Non-pigmented ciliary epithelial cell (primary cell): ENCODE results near the gene SURF4.
"Not testable (repeated sequence)": the region's sequence is repeated elsewhere in the genome, so short reads cannot be mapped to it uniquely, and the experiment has no call there.

ENCODE experiments used
- DNase-seq: peaks from one replicate; pipeline ENCODE4 v3.0.0-alpha.2; 2010; ENCODE audit warnings: low read depth

Gene SURF4

DNA sequence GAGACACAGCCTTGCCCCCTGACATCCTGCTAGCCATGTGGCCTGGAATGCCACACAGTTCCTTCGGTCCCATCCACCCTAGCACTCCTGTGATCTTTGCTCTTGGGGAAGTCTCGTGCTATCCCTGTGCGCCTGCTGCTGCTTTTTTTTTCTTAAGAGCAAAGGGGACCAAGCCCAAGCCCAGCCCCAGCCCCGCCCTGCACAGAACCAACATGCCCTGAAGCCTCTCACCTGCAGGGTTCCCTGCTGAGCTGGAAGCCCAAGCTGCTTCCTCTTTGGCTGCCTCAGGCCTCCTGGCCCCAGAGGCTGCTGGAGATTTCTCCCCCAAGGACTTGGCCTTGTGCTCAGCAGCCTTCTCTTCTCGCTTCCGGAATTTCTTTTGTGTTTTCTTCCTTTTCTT is 41.7 kb downstream of the SURF4 start:
- DNase-seq = no peak

DNA sequence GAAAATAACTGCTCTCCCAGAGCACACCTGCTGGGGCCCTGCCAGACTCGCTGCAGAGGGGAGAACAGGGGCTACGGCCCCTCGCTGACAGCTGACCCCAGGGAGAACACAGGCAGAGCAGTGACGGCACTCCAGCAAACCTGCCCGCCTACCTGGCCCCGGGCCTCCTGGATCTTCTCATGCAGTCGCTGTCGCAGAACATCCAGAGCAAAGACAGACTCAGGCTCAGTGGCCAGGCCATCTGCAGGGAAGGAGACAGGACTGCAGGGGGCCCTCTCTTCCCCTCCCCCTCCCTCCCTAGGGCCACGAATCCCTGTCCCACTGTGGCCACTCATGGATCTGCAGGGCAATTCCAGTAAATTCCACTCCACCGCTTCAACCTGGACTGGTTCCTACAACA is 42.3 kb downstream of the SURF4 start:
- DNase-seq = no peak

DNA sequence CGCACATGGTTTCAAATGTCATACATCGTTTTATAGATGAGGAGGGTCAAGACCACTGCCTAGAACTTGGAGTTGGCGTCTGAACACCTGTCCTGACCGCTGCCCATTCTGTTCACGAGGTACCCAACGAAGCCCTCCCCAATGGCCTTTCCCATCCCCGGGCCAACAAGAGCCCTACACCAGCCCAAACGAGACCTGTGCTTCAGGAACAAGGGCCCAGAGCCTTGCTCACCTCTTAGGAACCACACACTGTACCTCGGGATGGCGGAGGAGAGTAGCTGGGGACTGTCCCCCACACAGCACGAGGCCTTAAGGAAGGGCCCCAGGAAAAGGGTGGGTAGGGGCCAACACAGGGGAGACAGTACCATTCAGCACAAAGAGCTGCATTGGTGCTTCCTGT is 42.8 kb downstream of the SURF4 start:
- DNase-seq = no peak

DNA sequence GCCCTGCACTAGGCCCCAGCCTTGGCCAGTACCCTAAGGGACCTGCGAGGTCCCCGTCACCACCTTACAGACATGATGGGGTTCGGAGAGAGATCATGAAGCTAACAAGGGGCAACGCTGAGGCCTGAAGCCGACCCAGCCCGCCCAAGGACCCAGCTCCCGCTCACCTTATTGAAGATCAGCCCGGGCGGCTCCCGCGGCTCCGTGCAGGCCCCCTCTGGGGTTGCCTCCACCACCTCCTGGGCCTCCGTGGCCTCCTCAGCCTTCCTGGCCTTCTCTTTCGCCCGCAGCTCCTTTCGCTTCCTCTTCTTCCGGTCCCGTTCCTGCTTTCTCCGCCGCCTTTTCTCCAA is 43.5 kb downstream of the SURF4 start:
- DNase-seq = no peak

DNA sequence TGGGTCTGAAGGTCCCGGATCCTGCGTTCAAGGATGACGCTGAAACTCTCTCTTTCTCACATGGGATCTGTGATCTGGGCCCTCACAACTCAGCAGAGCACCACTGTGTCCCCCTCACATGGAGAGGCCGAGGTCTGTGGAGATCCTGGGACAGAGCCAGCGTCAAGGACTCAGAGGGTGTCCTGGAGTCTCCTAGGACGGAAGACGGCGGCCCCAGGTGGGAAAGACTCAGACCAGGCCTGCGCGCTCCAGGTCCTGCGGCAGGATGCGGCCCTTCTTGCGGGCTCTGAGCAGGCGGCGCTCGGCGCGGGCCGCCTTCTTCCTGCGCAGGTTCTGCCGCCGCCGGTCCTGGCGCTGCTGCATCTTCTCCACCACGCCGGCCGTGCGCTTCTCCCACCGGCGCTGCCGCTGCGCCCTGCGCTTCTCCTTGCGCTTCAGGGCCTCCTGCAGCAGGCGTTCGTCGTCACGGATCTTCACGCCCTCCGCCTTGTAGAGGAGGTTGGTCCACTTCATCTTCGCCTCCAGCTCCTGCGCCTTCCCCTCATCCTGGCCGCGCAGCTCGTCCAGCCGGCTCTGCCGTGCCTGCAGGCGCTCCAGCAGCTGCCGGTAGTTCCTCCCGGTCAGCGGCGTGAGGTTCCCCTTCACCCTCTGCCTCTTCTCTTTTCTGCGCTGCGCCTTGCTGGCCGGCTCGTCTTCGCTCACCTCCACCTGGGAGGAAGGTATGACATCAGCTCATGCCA is 44.0 kb downstream of the SURF4 start:
- DNase-seq = no peak

DNA sequence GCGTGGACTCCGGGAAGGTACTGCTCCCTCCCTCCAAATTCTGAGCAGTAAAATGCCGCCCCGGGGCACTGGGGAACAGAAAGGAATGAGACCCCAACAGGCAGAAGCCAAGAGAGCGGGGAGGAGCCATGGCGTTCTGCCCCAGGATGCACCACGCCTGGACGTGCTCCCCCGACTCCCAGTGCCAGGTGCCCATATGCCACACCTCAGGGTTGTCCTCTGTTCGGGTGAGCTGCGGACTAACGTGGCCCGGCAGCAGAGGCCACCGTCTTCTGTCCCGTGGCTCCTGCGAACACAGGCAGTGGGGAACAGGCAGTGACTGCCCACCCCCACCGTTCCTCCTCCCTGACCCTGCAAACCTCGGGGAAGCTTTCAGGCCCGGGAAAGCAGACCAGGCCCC is 44.6 kb downstream of the SURF4 start:
- DNase-seq = no peak

DNA sequence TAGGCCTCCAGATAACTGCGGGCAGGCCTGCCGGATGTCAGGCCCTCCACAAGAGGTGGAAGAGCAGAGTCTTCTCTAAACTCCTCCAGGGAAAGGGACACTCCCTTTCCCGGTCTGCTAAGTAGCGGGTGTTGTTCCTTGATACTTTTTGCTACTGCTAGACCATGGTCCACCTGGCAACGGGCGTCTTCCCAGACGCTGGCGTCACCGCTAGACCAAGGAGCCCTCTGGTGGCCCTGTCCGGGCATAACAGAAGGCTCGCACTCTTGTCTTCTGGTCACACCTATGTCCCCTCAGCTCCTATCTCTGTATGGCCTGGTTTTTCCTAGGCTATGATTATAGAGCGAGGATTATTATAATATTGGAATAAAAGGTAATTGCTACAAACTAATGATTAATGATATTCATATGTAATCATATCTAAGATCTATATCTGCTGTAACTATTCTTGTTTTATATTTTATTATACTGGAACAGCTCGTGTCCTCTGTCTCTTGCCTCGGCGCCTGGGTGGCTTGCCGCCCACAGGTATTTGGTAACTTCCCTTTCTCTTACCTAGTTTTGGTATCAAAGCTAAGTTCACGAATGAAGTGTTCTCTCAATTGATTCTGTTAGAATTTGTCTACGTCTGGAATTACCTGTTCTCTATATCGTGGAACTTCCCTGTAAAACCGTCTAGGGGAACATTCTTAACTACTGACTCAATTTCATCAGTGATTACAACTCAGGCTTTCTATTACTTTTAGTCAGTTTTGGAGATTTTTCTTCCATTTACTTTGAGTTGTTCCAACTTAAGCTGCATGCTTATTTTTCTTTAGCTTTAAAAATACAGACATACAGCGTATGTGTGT is 46.3 kb downstream of the SURF4 start:
- DNase-seq = not testable (repeated sequence)

DNA sequence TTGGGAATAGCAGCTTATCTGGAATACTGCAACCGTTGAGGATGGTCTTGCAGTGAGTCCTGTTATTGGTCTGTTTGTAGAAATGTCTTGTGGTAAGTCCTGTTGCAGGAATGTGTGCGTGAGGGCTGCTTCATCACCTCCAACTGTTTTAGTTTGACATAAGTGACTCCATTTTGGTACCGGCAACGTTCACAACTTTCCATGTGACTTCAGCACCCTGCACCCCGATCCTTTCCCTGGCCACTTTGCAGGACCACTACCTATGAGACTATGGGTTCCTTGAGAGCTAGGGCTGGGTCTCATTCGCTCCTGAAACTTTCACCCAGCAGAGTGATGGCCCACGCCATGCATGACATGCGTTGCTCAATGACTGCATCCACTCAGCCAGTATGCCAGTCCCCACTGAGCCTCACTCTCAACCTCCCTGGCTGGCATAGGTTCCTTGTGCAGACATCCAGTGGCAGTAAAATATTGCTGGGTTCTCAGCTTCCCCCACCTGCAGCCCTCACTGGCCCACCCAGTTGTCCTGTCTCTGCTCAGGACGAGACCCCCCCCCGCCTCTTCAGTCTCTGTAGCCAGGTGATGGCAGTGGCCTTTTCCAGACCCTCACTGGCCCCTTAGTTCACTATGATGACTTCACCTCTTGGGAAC is 47.9 kb downstream of the SURF4 start:
- DNase-seq = no peak

DNA sequence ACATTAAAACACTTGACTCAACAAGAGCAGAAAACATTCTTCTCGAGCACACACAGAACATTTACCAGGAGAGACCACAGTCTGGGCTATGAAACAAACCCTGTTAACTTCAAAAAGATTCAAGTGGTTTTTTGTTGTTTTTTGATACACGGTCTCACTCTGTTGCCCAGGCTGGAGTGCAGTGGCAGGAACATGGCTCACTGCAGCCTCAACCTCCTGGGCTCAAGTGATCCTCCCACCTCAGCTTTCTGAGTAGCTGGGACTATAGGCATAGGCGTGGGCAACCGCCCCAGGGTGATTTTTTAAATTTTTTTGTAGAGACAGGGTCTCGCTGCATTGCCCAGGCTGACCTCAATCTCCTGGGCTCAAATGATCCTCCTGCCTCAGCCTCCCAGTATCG is 48.8 kb downstream of the SURF4 start:
- not testable (repeated sequence) for DNase-seq

DNA sequence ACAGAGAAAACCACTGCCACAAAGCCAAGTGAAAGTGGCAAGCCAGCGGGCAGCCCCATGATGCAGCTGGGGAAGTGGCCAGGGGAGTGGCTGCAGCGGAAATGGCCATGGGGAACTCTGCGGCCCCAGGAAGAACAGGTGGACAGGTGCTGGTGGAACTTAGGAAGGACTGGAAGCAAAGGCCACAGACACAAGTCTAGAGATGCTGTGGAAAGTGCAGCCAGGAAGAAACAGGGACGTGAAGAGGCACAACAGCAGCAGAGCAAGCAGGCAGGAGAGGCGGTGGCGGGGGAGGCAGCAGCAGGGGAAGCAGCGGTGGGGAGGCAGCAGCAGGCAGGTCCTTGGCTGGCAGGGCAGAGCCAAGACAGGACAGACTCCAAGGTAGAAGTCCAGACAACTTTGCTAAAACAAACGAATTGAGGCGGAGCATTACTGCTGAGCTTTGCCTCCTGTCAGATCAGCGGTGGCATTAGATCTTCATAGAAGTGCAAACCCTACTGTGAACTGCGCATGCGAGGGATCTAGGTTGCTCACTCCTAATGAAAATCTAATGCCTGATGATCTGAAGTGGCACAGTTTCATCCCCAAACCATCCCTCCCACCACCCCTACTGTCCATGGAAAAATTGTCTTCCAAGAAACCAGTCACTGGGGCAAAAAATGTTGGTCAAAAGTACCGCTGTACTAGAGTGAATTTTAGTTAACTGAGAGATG is 51.7 kb downstream of the SURF4 start:
- no peak for DNase-seq

DNA sequence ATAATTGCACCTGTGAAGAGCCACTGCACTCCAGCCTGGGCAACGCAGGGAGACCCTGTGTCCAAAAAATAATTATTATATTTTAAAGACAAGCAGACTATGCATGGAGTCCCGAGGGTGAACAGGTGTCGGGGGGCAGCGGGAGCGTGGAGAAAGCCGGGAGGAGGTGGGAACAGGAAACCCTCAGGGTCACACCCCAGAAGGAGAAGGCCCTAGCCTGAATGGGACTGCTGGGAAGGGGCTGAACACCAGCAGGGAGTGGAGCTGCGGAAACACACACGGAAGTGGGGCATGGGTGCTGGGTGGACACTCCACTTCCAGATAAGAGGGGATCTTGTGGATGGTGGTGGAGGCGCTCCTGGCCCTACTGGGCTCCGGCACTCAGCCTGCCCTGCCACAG is 52.6 kb downstream of the SURF4 start:
- DNase-seq = no peak

DNA sequence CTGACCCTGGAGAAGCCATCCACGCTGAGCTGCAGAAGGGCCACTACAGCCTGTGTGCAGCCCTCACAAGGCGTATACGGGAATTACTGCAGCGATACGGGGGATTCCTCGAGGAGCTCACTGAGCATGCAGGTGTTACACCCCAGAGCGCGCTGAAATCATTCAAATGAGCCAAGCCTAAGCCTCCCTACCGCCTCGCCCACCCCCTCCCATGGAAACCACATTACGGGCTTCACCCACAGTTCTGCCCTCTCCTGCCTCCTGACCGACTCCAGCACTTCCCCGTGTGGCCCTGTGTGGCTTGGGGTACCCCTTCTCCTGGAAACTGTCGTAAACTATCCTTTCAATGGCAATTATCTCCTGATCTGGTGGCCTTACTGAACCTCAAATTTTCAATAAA is 53.2 kb downstream of the SURF4 start:
- no peak for DNase-seq

DNA sequence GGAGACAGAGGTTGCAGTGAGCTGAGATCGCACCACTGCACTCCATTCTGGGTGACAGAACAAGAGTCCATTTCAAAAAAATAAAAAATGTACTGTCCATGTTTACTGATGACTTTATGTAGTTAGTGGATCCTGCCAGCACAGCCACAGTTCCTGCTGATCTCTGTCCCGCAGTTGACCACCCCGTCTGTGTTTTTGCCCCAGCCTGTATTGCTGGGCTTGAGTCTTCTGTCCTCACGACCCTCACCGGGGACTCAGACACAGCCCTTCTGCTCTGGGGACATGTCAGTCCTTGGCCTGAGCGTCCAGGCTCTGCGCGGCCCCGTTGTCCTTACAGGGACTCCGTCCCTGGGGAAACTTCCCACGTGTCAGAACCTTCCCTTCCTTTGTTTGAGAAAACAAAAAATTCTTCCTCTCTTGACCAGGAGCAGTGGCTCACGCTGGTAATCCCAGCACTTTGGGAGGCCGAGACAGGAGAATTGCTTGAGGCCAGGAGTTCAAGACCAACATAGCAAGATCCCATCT is 54.4 kb downstream of the SURF4 start:
- DNase-seq = no peak

DNA sequence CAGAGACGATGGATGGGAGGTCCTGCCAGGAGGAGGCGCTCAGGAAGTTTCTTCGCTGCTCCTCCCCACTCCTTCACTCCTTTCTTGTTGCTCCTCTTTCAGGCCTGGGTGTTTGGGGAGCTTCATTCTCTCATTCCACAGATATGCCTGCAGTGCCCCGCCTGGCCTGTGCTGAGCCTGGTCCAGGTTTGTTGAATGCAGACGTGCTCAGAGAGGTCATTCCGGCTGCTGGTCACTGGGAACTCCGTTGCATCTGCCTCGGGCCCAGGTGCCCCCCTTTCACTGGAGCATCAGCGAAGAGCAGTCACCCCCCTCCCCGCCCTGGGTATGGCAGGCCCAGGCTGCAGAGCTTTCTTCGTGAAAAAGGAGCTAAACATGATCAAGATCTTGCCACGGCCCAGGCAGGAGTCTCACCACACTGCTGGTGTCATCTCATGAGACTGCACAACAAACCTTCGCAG is 55.4 kb downstream of the SURF4 start:
- DNase-seq = no peak

DNA sequence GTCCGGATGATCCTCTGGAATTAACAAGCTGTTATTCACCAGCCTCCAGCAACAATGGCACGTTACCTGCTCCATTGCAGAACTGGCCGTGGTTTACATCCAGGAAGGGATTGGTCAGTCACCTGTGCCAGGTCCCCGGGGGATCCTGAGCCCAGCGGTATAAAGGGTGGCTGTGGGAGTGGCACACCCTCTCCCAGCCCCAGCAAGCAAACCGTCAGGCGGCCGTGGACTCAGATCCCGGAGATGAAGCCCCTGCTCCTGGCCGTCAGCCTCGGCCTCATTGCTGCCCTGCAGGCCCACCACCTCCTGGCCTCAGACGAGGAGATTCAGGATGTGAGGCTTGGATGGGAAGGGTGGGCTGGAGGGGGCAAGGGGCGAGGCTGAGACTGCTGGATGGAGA is 58.3 kb downstream of the SURF4 start:
- not testable (repeated sequence) for DNase-seq

DNA sequence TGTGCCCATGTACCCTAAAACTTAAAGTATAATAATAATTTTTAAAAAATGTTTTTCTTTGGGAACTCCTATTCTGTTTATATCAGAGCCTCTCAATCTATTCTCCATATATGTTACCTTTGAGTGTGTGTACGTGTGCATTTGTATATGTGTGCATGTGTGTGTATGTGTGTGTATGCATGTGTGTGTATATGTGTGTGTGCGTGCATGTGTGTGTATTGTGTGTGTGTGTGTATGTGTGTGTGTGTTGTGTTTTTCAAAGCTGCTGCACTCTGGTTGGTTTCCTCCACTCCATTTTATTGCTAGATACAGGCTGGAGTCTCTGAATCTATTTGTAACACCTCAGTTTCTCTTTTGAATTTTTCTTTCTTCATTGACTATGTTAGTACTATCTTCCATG is 59.9 kb downstream of the SURF4 start:
- no peak for DNase-seq
